KMS-11 (cell line): ENCODE results near the gene CTPS2.

Experiments used
- H2AFZ ChIP-seq: fragments of 200-600 bp; sonication (generic); 2 replicates; pipeline ENCODE4 v1.6.1; 2016; ENCODE audit warnings: antibody characterized with exemption, mixed run types, low read depth
- H3K27ac ChIP-seq: fragments of 200-600 bp; sonication (generic); 2 replicates; pipeline ENCODE4 v1.6.1; 2016; ENCODE audit warnings: mild to moderate bottlenecking, mixed run types
- H3K27me3 ChIP-seq: fragments of 200-600 bp; sonication (generic); 2 replicates; pipeline ENCODE4 v1.6.1; 2017; ENCODE audit warnings: mild to moderate bottlenecking, low read depth, mixed run types, moderate library complexity; ENCODE audit not compliant: insufficient read depth
- H3K36me3 ChIP-seq: fragments of 200-600 bp; sonication (generic); 2 replicates; pipeline ENCODE4 v1.6.1; 2017; ENCODE audit warnings: mild to moderate bottlenecking, mixed run types; ENCODE audit not compliant: insufficient read depth
- H3K4me1 ChIP-seq: fragments of 200-600 bp; sonication (generic); 2 replicates; pipeline ENCODE4 v1.6.1; 2016; ENCODE audit warnings: mild to moderate bottlenecking, low read depth, mixed run types; ENCODE audit not compliant: poor library complexity, severe bottlenecking
- H3K4me2 ChIP-seq: fragments of 200-600 bp; sonication (generic); 2 replicates; pipeline ENCODE4 v1.7.0; 2016; ENCODE audit warnings: mild to moderate bottlenecking, mixed run types
- H3K4me3 ChIP-seq: fragments of 200-600 bp; sonication (generic); IDR thresholded peaks from 2 replicates; pipeline ENCODE4 v1.6.1; 2017; ENCODE audit warnings: low read depth, low read length, mixed read lengths; ENCODE audit not compliant: insufficient read depth
- H3K79me2 ChIP-seq: fragments of 200-600 bp; sonication (generic); 2 replicates; pipeline ENCODE4 v1.6.1; 2016; ENCODE audit warnings: low read depth, mixed run types; ENCODE audit not compliant: insufficient read depth
- H3K9ac ChIP-seq: fragments of 200-600 bp; sonication (generic); 2 replicates; pipeline ENCODE4 v1.6.1; 2016; ENCODE audit warnings: mild to moderate bottlenecking, mixed run types
- H4K20me1 ChIP-seq: fragments of 200-600 bp; sonication (generic); 2 replicates; pipeline ENCODE4 v1.6.1; 2016; ENCODE audit warnings: mild to moderate bottlenecking, mixed run types; ENCODE audit not compliant: insufficient read depth
- TF ChIP-seq, protein P1 (sequence below): fragments of 200-600 bp; sonication (generic); conservative IDR thresholded peaks from 2 replicates; pipeline ENCODE4 v1.6.1; 2017; ENCODE audit warnings: low read depth, mild to moderate bottlenecking, antibody characterized with exemption, low read length, moderate library complexity, mixed read lengths

The CTPS2 gene

GRCh38 chrX:16743604-16744325 lies 31.3 kb upstream of the CTPS2 start:
- H3K79me2 ChIP-seq, result no peaks in the 10 kb centered on the region
- TF ChIP-seq, protein P1, sequence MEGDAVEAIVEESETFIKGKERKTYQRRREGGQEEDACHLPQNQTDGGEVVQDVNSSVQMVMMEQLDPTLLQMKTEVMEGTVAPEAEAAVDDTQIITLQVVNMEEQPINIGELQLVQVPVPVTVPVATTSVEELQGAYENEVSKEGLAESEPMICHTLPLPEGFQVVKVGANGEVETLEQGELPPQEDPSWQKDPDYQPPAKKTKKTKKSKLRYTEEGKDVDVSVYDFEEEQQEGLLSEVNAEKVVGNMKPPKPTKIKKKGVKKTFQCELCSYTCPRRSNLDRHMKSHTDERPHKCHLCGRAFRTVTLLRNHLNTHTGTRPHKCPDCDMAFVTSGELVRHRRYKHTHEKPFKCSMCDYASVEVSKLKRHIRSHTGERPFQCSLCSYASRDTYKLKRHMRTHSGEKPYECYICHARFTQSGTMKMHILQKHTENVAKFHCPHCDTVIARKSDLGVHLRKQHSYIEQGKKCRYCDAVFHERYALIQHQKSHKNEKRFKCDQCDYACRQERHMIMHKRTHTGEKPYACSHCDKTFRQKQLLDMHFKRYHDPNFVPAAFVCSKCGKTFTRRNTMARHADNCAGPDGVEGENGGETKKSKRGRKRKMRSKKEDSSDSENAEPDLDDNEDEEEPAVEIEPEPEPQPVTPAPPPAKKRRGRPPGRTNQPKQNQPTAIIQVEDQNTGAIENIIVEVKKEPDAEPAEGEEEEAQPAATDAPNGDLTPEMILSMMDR, result no peak
- no peaks in the 10 kb centered on the region for H4K20me1 ChIP-seq
- no peak overlapping the region for H3K4me3 ChIP-seq
- H3K4me2 ChIP-seq, result no peak overlapping the region
- no peak overlapping the region for H2AFZ ChIP-seq
- H3K27ac ChIP-seq, result no peak overlapping the region
- no peak overlapping the region for H3K9ac ChIP-seq
- H3K36me3 ChIP-seq, result no peaks in the 10 kb centered on the region
- no peaks in the 10 kb centered on the region for H3K27me3 ChIP-seq
- H3K4me1 ChIP-seq, result no peaks in the 10 kb centered on the region

GRCh38 chrX:16739574-16739973 lies 27.1 kb upstream of the CTPS2 start:
- no peak overlapping the region for H3K4me2 ChIP-seq
- no peaks in the 10 kb centered on the region for H4K20me1 ChIP-seq
- H3K4me3 ChIP-seq, result no peak overlapping the region
- no peaks in the 10 kb centered on the region for H3K79me2 ChIP-seq
- no peaks in the 10 kb centered on the region; the same call in 1 of the 2 replicates for H3K36me3 ChIP-seq
- H2AFZ ChIP-seq, result no peak overlapping the region
- no peaks in the 10 kb centered on the region for H3K4me1 ChIP-seq
- H3K27ac ChIP-seq, result no peak overlapping the region
- no peak overlapping the region for H3K9ac ChIP-seq
- TF ChIP-seq, protein P1, result no peak
- no peaks in the 10 kb centered on the region for H3K27me3 ChIP-seq

GRCh38 chrX:16737024-16737423 lies 24.6 kb upstream of the CTPS2 start:
- Histone ChIP-seq H3K27ac (no peak overlapping the region), H3K4me3 (no peak overlapping the region), H2AFZ (no peak overlapping the region), H3K9ac (no peak overlapping the region), H3K79me2 (no peaks in the 10 kb centered on the region), H3K4me2 (no peak overlapping the region), H4K20me1 (no peaks in the 10 kb centered on the region), H3K4me1 (no peaks in the 10 kb centered on the region), H3K27me3 (no peaks in the 10 kb centered on the region), H3K36me3 (no peaks in the 10 kb centered on the region; the same call in 1 of the 2 replicates)
- TF ChIP-seq, protein P1, result no peak

DNA sequence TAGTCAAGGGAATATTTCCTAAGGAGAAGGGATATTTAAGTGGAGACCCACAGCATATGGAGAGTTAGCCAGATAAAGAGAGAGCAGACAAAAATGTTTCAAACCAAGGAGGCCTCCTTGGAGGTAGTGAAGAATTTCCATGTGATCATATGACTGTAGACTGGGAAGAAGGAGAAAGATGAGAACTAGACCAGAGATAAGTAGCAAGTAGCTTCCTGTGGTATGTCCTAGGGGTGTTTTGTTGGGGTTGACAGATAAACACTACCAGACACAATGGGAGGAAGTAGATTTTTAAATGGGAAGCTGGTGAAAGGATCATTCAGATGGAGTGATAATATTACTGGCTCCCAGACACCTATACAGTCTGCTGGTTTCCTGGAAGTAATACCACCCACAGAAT lies 20.5 kb upstream of the CTPS2 start:
- Histone ChIP-seq H3K27ac (no peak overlapping the region), H3K36me3 (no peaks in the 10 kb centered on the region; the same call in 1 of the 2 replicates), H3K4me2 (no peak overlapping the region), H3K4me1 (no peaks in the 10 kb centered on the region), H4K20me1 (no peaks in the 10 kb centered on the region), H3K9ac (no peak overlapping the region), H2AFZ (no peak overlapping the region), H3K27me3 (no peaks in the 10 kb centered on the region), H3K4me3 (no peak overlapping the region), H3K79me2 (no peaks in the 10 kb centered on the region)
- TF ChIP-seq, protein P1, result no peak
